ENCODE results near the gene ILF2.

The ILF2 gene

DNA sequence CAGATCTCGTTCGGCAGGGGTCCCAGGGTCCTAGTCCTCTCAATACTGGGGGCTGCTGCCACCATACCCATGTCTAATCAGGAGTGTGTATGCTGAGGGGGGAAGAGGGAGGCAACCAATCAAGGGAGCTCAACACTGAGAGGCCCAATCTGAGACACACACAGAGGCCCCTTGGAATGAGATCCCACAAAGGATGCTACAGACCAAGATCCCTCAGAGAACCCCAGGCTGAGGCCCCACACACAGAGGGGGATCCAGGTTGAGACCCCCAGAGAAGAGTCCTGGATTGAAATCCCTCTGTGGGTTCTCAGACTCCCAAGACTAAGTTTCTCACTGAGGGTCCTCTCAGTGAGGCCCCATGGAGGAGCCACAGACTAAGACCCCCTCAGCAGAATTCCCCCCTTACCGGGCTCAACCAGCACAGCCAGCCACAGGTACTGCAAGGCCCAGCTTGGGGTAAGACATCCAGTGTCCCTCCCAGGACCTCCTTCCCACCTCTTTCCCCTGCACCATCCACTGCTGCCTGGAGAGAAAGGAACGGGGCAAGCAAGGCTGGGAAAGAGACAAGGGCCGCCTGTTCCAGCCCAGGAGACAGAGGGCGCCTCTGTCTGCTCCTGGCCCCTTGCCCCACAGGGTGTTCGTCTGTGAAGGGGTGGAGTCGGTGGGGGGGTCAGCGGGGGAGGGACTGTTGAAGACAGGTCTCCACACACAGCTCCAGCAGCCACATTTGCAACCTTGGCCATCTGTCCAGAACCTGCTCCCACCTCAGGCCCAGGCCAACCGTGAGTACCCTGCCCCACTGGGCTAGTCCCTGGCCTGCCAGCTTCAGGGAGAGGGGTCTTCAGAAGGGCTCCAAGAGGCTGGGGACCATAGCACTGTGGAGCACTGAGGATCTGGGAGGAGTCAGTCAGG lies 42.8 kb downstream of the ILF2 start, which contains the start of gene S100A1:
Gene S100A1 (plus strand): TSS at position 720 of the 912 bp plus-strand sequence. CDS start 2,088 bp downstream, outside the sequence.
- DNase-seq (ENCODE audit: low spot score): peak; percentile 52

DNA sequence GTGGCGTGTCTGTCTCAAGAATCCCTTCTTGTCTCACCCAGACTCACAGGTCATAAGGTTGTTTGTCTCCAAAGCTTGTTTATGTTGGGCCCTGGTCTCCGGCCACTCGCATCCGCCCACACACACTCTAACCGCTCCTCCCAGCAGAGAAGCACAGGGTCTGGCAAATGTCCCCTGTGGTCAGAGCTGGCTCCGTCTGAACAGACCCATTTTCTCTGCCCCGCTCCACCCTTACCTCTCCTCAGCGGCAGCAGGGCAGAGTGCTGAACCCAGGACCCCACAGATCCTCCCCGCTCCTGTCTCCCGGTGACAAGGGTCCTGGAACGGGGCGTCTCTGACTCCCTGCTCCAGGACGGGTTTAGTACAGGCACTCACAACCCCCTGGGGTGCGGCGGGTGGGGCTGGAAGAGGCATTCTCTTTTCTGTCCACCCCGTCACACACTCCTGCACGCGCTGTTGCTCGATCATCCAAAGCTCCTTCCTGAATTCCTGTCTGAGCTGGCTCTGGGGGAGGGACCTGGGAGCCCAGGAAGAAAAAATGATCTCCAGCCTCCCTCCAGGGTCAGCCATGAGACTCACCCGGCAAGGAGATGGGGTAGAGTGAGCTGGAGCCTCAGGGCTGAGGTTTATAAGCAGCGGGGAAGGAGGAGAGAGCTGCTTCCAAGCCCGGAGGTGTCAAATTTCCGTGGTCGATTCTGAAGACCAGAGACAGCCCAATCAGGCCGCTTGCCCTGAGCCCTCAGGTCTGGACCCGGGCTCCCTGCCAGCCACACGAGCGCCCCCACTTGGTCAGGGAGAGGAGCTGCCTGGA lies 43.7 kb downstream of the ILF2 start, which contains the start of gene S100A13:
Gene S100A13 (minus strand): TSS at position 602 of the 811 bp plus-strand sequence. CDS start 1,033 bp downstream, outside the sequence.
- DNase-seq (ENCODE audit: low spot score): peak; percentile 98

DNA sequence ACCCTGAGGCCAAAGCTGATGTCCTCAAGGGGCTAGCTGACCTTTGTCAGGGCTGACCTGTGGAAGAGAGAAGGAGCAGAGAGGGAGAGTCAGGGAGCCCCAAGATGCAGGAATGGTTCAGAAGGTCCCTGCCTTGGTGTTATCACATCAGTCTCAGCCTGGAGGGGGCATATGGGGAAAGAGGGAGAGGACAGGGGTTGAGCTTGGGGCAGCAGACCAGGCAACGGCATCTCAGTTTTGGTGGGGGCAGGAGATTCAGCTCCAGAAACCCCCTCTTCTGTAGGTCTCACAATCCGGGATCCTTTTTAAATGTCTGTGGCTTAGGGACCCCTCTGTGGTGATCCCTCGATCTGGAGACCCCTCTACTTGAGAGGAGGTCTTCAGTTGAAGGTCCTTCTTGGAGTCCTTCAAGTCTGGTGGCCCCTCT lies 44.3 kb downstream of the ILF2 start:
- no peak for DNase-seq (ENCODE audit: low spot score)

DNA sequence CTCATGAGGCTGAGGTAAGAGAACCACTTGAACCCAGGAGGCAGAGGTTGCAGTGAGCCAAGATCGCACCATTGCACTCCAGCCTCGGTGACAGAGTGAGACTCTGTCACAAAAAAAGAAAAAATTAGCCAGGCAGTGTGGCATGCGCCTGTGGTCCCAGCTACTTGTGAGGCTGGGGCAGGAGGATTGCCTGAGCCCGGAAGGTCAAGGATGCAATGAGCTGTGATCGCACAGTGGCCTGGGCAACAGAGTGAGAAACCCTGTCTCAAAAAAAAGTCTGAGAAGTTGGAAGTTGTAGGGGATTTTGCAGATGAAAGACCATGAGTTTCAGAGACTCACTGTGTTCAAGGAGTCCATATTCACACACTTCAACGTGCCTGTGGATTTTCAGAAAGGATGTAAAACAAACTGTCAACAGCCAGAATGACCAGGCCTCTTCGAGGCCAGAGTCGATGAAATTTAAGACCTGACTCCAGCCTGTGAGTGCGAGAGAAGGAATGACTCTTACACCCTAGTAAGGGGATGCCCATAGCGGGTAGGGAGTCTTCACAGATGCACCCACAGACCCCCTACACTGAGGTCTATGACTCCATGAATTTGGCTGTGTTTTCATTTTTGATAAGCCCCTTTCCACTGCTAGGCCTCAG lies 45.7 kb downstream of the ILF2 start:
- no peak for DNase-seq (ENCODE audit: low spot score)

- no peak for DNase-seq (ENCODE audit: low spot score)
Observed at GRCh38 chr1:153623101-153623500, 47.7 kb downstream of the ILF2 start.

DNA sequence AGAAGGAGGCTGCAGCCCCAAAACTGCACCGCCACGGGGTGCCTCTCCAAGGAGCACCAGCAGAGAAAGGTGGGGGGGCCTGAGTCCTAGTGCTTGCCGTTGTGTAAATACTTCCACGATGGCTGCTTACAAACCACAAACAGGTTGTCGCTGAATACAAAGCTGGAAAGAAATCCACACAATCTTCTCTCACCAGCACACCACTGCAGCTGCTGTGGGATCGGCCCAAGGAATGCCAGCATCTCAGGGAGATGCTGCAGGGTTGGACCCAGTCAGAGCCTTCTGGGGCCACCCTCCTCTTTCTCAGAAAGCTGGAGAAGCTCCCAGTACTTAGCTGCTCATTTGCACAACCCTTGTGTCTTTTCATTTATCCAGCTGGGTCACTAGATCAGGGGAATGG lies 51.6 kb downstream of the ILF2 start:
- no peak for DNase-seq (ENCODE audit: low spot score)

DNA sequence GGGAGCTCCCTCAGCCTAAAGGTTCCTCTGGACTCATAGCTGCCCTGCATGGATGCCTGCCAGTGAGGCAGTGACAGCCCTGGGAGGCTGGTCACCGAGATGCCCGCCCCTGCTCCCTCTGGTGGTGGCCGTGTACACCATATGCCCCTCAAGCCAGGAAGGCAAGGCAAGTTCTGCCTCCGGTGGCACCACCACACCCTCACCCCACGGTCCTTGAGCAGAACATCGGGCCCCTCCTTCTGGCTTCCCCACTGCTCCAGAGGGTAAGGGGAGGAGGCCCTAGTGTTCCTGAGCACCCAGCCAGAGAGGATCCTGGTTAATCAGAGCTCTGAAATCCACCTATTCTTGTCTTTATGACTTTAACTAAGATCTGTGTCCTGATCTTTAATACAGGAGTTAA lies 53.1 kb downstream of the ILF2 start:
- DNase-seq (ENCODE audit: low spot score): peak; percentile 89

- no peak for DNase-seq (ENCODE audit: low spot score)
Observed at GRCh38 chr1:153616917-153617311, 53.9 kb downstream of the ILF2 start.

GRCh38 chr1:153616144-153616916 lies 54.5 kb downstream of the ILF2 start, which contains the start of gene S100A14:
Gene S100A14 (minus strand): TSS chr1:153616325. CDS start chr1:153615858, 467 bp downstream.
- DNase-seq (ENCODE audit: low spot score): peak; percentile 87

GRCh38 chr1:153615406-153615805 lies 55.4 kb downstream of the ILF2 start:
- DNase-seq (ENCODE audit: low spot score): no peak

DNA sequence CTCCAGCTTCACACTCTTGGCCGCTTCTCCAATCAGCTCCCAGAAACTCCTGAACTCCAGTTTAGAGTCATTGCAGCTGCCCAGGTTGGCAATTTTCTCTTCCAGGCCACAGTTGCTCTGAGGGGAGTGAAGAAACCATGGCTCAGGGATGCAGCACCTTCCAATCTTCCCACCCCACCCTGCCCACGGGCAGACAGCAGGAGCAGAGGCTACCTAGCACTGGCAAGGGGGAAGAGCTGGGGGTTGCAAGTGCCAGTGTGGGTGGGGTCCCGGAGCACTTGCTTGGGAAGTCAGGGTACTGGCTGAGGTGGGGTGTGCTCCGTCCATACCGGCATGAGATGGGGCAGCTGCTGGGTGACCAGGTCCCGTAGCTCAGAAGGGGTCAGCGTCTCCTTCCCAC lies 55.9 kb downstream of the ILF2 start:
- DNase-seq (ENCODE audit: low spot score): no peak

GRCh38 chr1:153614189-153614900 lies 56.4 kb downstream of the ILF2 start:
- no peak for DNase-seq (ENCODE audit: low spot score)

- DNase-seq (ENCODE audit: low spot score): no peak
Observed at GRCh38 chr1:153613406-153613805, 57.4 kb downstream of the ILF2 start.

GRCh38 chr1:153612755-153613331 lies 58.0 kb downstream of the ILF2 start, which contains the start of gene S100A16:
Gene S100A16 (minus strand): TSS chr1:153613137. CDS start chr1:153608151, 4,986 bp downstream.
- DNase-seq (ENCODE audit: low spot score): peak; percentile 92

DNA sequence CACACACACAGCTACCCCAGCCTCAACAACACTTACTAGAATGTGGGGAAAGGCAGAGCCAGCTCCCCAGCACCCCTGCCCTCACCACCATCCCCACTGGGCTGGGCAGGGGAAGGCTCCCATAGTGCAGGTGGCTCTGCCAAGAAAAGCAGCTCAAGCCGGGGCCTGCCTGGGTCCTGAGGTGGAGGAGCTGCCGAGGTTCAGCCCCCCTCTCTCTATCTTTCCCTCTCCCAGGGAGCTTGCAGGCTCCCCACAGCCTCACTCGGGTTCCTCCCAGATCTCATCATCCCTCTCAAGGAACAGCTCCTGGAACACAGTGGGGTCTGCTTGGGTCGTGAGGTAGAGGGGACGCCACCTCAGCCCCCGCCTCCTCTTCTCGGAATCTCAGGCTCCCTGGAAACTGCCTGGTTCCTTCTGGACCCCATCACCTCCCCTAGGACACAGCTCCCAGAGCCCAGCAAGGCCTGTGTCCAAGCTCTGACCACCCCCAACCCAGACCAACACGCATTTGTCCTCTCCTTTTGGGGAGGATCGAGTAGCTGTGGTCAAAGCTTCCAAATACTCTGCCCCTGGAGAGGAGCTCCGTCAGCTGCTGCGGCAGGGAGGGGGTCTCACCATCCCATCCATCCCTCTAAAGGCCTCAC lies 58.6 kb downstream of the ILF2 start:
- peak; percentile 18 for DNase-seq (ENCODE audit: low spot score)

Measured in kidney tubule cell (primary cell).